Eye (tissue), 1 donor: ENCODE results near the gene RAD51B.
A peak's percentile ranks its signal among the peaks of the same experiment; 100 is the strongest.
"Not testable (repeated sequence)": the region's sequence is repeated elsewhere in the genome, so short reads cannot be mapped to it uniquely, and the experiment has no call there.

Experiments used
- DNase-seq: peaks from one replicate; pipeline ENCODE4 v3.0.0-alpha.2; 2015

Gene RAD51B

DNA sequence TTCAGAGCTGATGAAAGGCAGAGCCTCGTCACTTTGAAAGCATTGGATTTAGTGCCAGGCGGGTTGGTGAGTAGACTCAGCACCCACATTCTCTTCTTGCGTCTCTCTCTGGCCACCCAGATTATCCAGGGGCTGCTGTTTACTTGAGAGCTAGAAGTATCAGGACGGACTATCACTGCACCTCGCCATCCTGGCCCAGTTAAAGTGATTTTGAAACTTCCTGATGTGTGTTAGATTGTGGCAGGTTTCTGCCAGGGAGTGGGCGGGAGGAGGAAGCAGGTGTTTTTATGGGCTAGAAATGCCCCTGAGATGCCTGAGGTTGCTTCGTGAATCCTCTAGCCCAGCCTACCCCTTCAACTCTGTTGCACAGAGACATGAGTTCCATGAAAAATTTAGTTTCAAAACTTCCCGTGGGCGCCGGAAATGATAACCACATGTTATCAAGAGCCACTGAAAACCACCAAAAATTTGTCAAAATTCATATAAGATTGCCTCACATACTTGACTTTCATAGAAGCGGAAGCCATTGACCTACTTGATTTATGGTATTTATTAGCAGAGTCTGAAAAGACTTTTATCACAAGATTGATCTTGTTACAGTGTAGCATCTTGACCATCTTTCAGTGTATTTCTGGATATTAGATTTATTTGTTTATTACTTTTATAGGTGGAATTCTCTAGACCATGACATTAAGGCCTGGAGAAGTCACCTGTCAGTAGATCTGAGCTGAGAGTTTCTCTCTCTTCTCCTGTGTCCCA, 466.0 kb downstream of the RAD51B start:
- no peak for DNase-seq

DNA sequence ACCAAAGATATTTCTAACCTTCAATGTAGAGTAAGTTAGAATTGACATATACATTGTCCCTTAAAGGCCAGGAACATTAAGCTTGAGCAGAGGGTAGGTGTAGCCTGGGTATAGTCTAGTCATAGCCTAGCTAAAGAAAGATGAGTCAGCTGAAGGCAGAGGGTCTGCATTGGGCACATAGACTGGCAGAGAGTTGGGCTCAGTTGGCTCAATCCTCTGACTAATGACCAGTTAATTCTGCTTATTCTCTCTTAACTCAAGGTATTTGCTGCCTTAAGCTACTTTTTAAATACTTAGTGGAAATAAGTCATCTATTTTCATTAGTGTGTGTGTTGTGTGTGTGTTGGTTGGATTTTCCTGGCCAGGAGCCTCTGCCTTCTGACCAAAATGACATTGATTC, 467.1 kb downstream of the RAD51B start:
- DNase-seq: no peak

DNA sequence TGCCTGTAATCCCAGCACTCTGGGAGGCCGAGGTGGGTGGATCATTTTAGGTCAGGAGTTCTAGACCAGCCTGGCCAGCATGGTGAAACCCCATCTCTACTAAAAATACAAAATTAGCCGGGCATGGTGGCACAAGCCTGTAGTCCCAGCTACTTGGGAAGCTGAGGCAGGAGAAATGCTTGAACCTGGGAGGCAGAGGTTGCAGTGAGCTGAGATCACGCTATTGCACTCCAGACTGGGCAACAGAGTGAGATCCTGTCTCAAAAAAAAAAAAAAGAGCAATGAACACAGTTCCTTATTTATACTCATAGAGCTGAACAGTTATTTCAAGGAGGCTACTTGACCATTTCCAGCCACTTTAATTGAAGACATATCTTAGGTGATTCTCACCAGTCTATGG, 469.9 kb downstream of the RAD51B start:
- DNase-seq: not testable (repeated sequence)

DNA sequence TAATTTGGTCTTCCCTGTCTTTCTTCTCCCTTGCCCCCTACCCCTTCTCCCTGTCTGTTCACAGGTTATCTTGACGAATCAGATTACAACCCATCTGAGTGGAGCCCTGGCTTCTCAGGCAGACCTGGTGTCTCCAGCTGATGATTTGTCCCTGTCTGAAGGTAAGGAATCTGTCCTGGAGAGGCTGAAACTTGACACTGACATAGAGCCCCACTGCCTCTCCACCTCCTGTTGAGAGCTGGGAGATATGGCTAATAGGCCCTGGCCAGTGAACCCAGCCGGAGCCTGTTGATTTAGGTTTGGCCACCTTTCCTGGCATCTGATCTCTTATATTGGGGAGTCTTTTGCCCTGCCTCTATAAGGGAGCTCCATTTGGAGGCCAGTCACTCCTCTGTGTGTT, 472.2 kb downstream of the RAD51B start:
- DNase-seq: no peak

DNA sequence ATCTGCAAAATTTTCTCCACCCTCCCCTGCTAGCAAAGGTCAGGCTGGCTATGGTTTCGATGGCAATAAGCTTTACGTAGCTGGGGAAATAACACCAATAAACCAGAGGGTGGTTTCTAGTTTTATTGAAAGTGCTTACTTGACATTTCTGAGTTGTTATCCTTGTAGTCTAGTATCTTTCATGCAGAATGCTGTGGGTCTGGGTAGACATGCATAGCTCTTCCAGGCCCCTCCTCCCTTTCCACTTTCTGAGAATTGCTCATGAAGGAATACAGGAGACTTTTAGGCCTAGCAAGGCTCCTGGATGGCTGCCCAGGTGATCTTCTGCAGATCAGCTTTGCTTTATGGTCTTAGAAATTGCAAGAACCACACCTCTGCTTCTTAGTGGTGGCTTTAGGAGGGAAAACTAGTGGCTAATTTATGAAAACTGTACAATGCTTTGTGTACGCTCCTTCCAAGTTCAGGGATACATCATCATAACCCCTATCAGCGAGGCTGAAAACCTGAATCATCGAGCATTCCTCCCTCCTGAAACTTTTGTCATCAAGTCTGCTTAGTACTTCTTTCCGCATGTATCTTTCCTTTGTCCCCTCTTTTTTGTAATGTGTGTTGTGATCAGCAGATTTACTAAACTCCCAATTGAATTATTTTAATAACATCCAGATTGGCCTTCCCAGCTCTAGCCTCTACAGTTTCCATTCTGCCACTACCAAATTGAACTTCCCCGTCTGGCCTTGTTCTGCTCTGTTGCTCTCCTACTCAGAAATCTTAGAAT, 473.0 kb downstream of the RAD51B start:
- peak; percentile 54 for DNase-seq

DNA sequence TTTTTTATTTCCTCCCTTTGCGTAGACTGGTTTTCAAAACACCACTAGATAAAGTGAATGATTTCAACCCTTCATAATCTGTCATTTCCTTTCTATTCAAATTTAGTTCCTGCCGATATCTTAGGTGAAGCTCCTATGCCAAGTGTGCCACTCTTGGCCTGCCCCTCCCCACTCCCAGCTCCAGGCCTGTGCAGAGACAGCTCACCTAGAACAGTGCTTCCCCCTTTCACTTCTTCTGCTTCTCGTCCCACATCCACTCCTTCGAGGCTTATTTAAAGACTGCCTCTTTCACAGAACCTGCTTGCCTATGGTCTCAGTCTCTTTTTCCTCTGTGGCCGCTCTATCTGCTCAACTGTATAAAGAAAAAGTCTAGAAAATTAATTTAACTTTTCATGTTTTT, 473.8 kb downstream of the RAD51B start:
- no peak for DNase-seq

- DNase-seq: peak; percentile 85
Measured at GRCh38 chr14:68295316-68295816, 475.8 kb downstream of the RAD51B start.

DNA sequence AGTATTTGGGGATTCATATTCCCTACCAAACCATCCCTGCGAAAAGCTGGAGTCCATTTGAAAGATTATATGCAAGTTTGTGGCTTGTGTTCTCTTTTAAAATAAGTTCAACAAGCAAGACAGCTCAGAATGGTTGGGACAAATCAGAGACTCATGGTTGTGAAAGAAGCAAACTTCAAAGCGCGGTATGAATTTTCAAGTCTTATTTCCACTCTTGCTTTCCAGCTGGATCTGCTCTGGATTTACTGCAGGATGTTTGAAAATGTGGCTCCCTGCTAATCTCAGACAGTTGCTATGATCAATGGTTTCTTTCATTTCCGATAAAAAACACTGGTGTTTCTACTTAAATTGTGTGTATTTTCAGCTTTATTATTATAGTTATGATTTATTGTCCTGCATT, 477.5 kb downstream of the RAD51B start:
- peak; percentile 62 for DNase-seq

DNA sequence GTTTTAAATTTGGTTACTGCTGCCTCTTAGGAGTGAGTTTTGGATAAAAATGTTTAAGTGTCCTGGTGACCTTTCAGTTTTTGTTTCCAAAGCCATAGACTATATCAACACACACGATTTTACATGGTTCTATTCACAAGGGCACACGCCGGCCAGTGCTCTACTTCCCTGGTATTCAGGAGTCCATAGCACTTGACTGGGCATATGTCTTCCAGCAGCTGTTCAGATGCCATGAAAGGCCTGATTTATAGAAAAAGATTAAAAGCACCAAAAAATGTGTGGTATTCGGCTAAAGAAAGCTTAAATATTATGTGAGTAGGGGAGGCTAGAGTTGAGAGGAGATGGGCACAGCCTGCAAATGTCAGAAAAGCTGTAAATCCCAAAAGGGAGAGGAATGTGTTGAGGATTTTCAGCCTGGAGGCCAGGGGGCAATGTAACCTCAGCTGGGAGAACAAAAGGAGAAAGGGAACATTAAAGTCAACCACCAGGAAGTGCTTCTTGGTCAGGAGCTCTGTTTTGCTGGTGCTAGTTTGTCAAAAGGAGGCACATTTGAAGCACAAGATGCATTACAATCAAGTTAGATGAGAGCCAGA, 478.4 kb downstream of the RAD51B start:
- DNase-seq: peak; percentile 55

- no peak for DNase-seq
Measured at GRCh38 chr14:68300608-68301007, 481.0 kb downstream of the RAD51B start.

DNA sequence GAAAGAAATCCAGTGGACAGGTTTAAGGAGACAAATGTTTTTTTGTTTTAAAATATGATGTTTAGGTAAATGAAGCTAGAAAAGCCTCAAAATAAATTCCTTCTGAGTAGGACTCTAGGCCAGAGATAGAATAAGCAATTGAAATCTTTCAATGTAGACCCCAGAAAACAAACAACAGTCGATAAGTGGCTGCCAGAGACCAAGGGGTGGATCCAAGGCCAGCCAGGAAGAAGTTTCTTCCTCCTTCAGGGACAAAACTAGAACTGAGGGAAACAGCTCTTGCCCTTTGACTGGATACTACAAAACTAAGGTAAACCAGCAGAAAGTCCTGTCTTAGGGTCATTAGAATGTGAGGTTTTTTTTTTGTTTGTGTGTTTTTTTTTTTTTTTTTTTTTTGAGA, 481.6 kb downstream of the RAD51B start:
- DNase-seq: no peak

DNA sequence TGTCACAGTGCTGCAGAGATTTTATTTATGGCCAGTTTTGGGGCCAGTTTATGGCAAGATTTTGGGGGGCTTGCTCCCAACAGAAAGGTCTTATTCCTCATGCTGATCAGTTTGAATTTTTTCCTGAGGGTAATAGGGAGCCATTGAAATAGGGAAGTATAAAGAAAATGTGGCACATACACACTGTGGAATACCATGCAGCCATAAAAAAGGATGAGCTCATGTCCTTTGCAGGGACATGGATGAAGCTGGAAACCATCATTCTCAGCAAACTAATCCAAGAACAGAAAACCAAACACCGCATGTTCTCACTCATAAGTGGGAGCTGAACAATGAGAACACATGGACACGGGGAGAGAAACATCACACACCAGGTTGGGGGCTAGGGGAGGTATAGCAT, 483.4 kb downstream of the RAD51B start:
- DNase-seq: not testable (repeated sequence)

GRCh38 chr14:68305738-68306137, 486.2 kb downstream of the RAD51B start:
- DNase-seq: no peak

- DNase-seq: no peak
Measured at GRCh38 chr14:68306265-68306933, 486.8 kb downstream of the RAD51B start.

- peak; percentile 60 for DNase-seq
Measured at GRCh38 chr14:68306934-68307789, 487.6 kb downstream of the RAD51B start.

GRCh38 chr14:68307790-68308168, 488.2 kb downstream of the RAD51B start:
- peak; percentile 73 for DNase-seq

GRCh38 chr14:68308726-68309520, 489.3 kb downstream of the RAD51B start:
- DNase-seq: peak; percentile 60

GRCh38 chr14:68309616-68310015, 490.0 kb downstream of the RAD51B start:
- DNase-seq: no peak

GRCh38 chr14:68312300-68312699, 492.7 kb downstream of the RAD51B start:
- DNase-seq: no peak

DNA sequence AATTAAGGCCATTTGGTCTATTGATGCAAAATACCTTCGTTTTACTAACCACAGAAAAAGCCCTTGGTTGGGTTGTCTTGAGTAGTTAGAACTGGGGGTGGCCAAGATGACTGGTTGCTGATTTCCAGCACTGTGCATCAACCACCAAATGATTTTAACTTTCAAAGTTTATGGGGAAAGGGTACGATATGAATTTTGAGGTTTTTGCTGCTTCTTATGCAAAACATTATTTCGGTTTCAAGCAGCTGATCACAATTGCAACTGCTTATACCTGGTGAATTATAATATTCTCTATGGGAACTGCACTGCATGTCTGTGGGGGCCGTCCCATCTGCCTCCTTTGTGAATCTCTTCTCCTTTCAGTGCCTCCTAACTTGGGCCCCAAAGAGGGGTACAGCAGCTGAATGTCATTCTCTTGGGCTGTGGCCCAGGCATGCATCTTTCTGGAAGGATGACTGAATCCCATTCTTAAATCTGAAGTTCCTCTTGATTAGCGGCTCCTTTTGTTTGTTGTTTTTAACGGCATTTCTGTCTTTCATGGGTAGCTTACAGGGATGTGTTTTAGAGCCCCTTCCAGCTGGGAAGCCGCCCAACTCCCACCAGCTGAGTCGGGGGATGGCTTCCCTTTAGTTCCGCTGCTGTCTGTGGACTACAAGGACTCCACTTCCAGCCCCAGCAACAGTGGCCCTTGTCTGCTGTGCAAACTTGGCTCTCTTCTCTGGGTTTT, 493.5 kb downstream of the RAD51B start:
- peak; percentile 66 for DNase-seq

GRCh38 chr14:68314642-68315041, 495.1 kb downstream of the RAD51B start:
- no peak for DNase-seq
